ENCODE results near the gene FUT8. TPM values are rescaled to one million over a fixed set of nuclear protein-coding genes. Genes with fewer than 3 reads are reported as not detected.

The FUT8 gene
- 11.8 and 17.1 TPM in 2 replicates for total RNA-seq (2022)
- Bru-seq, nascent RNA, result percentile 61 among the genes with signal in this experiment
- percentile 51 among the genes with signal in this experiment for BruChase-seq, experiment 1, labeled RNA remaining after a 6-hour chase
- BruChase-seq, experiment 2, labeled RNA remaining after a 2-hour chase, result percentile 53 among the genes with signal in this experiment
- long read RNA-seq, full-length matches to known transcripts, result 7 of 13 reads
- long read RNA-seq, partial matches to known transcripts, result 0 of 13 reads
- long read RNA-seq, other reads (novel, unspliced or antisense), result 6 of 13 reads

GRCh38 chr14:65412032-65412846, at the start of gene FUT8:
TSS of gene FUT8 (plus strand) at chr14:65412730. CDS start at chr14:65561564, 148,834 bp downstream.
- peak within 1 kb of the TSS; percentile 94 for H3K4me3 Mint-ChIP-seq (ENCODE audit: unreplicated experiment)
- CTCF ChIA-PET, result interaction anchor here (0.5 to 7.5 kb wide), 33 partner anchors 9 to 1162 kb away, joined by 3 to 194 read pairs (median 3); no protein-coding TSS in a partner anchor
- no peaks in the 10 kb centered on the region for H3K27me3 Mint-ChIP-seq (ENCODE audit: insufficient read depth, unreplicated experiment)
- intact Hi-C loops (cut with micrococcal nuclease), result loop anchor here (1.0 to 5.0 kb wide), 6 partner anchors 55 to 425 kb away; partner anchors contain the start of genes FNTB and MAX
- peak within 1 kb of the TSS; percentile 93 for H3K27ac Mint-ChIP-seq (ENCODE audit: low read depth, unreplicated experiment)
- H3K4me1 Mint-ChIP-seq (ENCODE audit: insufficient read depth, unreplicated experiment), result peaks cover 18% of the 10 kb centered on the region
- no peaks in the 10 kb centered on the region for H3K9me3 Mint-ChIP-seq (ENCODE audit: unreplicated experiment)
- POLR2A ChIA-PET, result interaction anchor here (0.6 to 5.1 kb wide), 24 partner anchors 11 to 411 kb away, joined by 3 to 54 read pairs (median 6); partner anchors contain the start of gene MAX
- H3K36me3 Mint-ChIP-seq (ENCODE audit: insufficient read depth, unreplicated experiment), result no peaks in the 10 kb centered on the region
- peak; percentile 59 for TF ChIP-seq CTCF (IDR thresholded peaks at IDR 0.05; ENCODE audit: unreplicated experiment)
- no TSS peak for BruUV-seq (replicated peaks)
- DNase-seq (ENCODE audit: unreplicated experiment), result peak; percentile 95

- Mint-ChIP-seq H3K27me3 (ENCODE audit: insufficient read depth, unreplicated experiment) (no peaks in the 10 kb centered on the region), H3K36me3 (ENCODE audit: insufficient read depth, unreplicated experiment) (no peaks in the 10 kb centered on the region), H3K4me1 (ENCODE audit: insufficient read depth, unreplicated experiment) (no peaks in the 10 kb centered on the region), H3K4me3 (ENCODE audit: unreplicated experiment) (no peak overlapping the region), H3K27ac (ENCODE audit: low read depth, unreplicated experiment) (no peak overlapping the region), H3K9me3 (ENCODE audit: unreplicated experiment) (no peaks in the 10 kb centered on the region)
- ChIA-PET CTCF (interaction anchor here (0.8 kb wide), 1 partner anchor 48 kb away, joined by 7 read pairs; no protein-coding TSS in a partner anchor), POLR2A (no interaction called here)
- no peak for DNase-seq (ENCODE audit: unreplicated experiment)
- no peak for TF ChIP-seq CTCF (IDR thresholded peaks at IDR 0.05; ENCODE audit: unreplicated experiment)
- BruUV-seq (replicated peaks), result no TSS peak
- intact Hi-C loops (cut with micrococcal nuclease), result no loop called here
These were observed 45.5 kb upstream of the FUT8 start for GRCh38 chr14:65366802-65367565.

- DNase-seq (ENCODE audit: unreplicated experiment), result no peak
- no peaks in the 10 kb centered on the region for H3K36me3 Mint-ChIP-seq (ENCODE audit: insufficient read depth, unreplicated experiment)
- no peak for TF ChIP-seq CTCF (IDR thresholded peaks at IDR 0.05; ENCODE audit: unreplicated experiment)
- H3K4me1 Mint-ChIP-seq (ENCODE audit: insufficient read depth, unreplicated experiment), result peaks cover 11% of the 10 kb centered on the region
- ChIA-PET CTCF (no interaction called here), POLR2A (no interaction called here)
- BruUV-seq (replicated peaks), result no TSS peak
- no peak overlapping the region for H3K27ac Mint-ChIP-seq (ENCODE audit: low read depth, unreplicated experiment)
- H3K27me3 Mint-ChIP-seq (ENCODE audit: insufficient read depth, unreplicated experiment), result no peaks in the 10 kb centered on the region
- intact Hi-C loops (cut with micrococcal nuclease), result no loop called here
- H3K4me3 Mint-ChIP-seq (ENCODE audit: unreplicated experiment), result no peak overlapping the region
- H3K9me3 Mint-ChIP-seq (ENCODE audit: unreplicated experiment), result no peaks in the 10 kb centered on the region
These were observed 43.0 kb upstream of the FUT8 start for GRCh38 chr14:65369560-65369959.

All from MCF 10A (cell line).